Astrocyte (in vitro differentiated cells and primary cell): ENCODE results near the gene CASKIN1. TPM values are rescaled to one million over a fixed set of nuclear protein-coding genes. Genes with fewer than 3 reads are reported as not detected.

Experiments
- DNase-seq: peaks from one replicate; pipeline ENCODE4 v3.0.0-alpha.2; 2010; ENCODE audit warnings: low read depth
- FAIRE-seq: peaks from 2 replicates; lab custom pipeline; 2011; peaks lifted over from hg19 to GRCh38; lab: Jason Lieb, UNC
- H2AFZ ChIP-seq: 2 replicates; pipeline ENCODE4 v1.6.0; 2012; ENCODE audit warnings: low read depth, low read length, inconsistent platforms
- H3K27ac ChIP-seq: 2 replicates; pipeline ENCODE4 v1.5.1; 2011; ENCODE audit warnings: low read depth, low read length, inconsistent platforms
- H3K27me3 ChIP-seq: 2 replicates; pipeline ENCODE4 v1.6.0; 2011; ENCODE audit warnings: low read length, inconsistent platforms; ENCODE audit not compliant: insufficient read depth
- H3K36me3 ChIP-seq: 2 replicates; pipeline ENCODE4 v1.5.1; 2011; ENCODE audit warnings: low read length, inconsistent platforms; ENCODE audit not compliant: insufficient read depth
- H3K4me1 ChIP-seq: 2 replicates; pipeline ENCODE4 v1.5.1; 2011; ENCODE audit warnings: low read length, inconsistent platforms; ENCODE audit not compliant: insufficient read depth
- H3K4me2 ChIP-seq: 2 replicates; pipeline ENCODE4 v1.6.0; 2012; ENCODE audit warnings: low read length, inconsistent platforms
- H3K4me3 ChIP-seq: 2 replicates; pipeline ENCODE4 v1.5.1; 2011; ENCODE audit warnings: low read depth, mild to moderate bottlenecking, low read length, inconsistent platforms; ENCODE audit not compliant: insufficient read depth
- H3K79me2 ChIP-seq: 2 replicates; pipeline ENCODE4 v1.6.0; 2012; ENCODE audit warnings: mild to moderate bottlenecking, low read length, inconsistent platforms; ENCODE audit not compliant: insufficient read depth
- H3K9ac ChIP-seq: 2 replicates; pipeline ENCODE4 v1.6.0; 2012; ENCODE audit warnings: mild to moderate bottlenecking, low read length, inconsistent platforms
- H3K9me3 ChIP-seq: 2 replicates; pipeline ENCODE4 v1.5.1; 2012; ENCODE audit warnings: low read depth, mild to moderate bottlenecking, low read length, inconsistent platforms; ENCODE audit not compliant: insufficient read depth
- H4K20me1 ChIP-seq: 2 replicates; pipeline ENCODE4 v1.6.0; 2012; ENCODE audit warnings: low read length, inconsistent platforms; ENCODE audit not compliant: insufficient read depth
- H3K27ac Mint-ChIP-seq: one replicate; pipeline ENCODE4 v1.8.0; 2021; ENCODE audit warnings: mild to moderate bottlenecking, mixed read lengths; ENCODE audit not compliant: unreplicated experiment
- H3K27me3 Mint-ChIP-seq: one replicate; pipeline ENCODE4 v1.8.0; 2021; ENCODE audit warnings: low read depth, mixed read lengths; ENCODE audit not compliant: unreplicated experiment
- H3K36me3 Mint-ChIP-seq: one replicate; pipeline ENCODE4 v1.8.0; 2021; ENCODE audit warnings: low read depth, mixed read lengths; ENCODE audit not compliant: unreplicated experiment
- H3K4me1 Mint-ChIP-seq: one replicate; pipeline ENCODE4 v1.8.0; 2021; ENCODE audit warnings: low read depth, mixed read lengths; ENCODE audit not compliant: unreplicated experiment
- H3K4me3 Mint-ChIP-seq: one replicate; pipeline ENCODE4 v1.8.0; 2021; ENCODE audit warnings: mild to moderate bottlenecking, moderate library complexity, mixed read lengths; ENCODE audit not compliant: unreplicated experiment
- H3K9me3 Mint-ChIP-seq: one replicate; pipeline ENCODE4 v1.8.0; 2021; ENCODE audit warnings: mild to moderate bottlenecking, mixed read lengths; ENCODE audit not compliant: unreplicated experiment
- EZH2 ChIP-seq: IDR thresholded peaks from 2 replicates; pipeline ENCODE4 v1.6.1; 2012; ENCODE audit warnings: mild to moderate bottlenecking, low read length, inconsistent platforms; ENCODE audit not compliant: insufficient read depth
- total RNA-seq: library from RNA; stranded (reverse); gene quantifications from 2 replicates; pipeline ENCODE4 v1.2.1, GENCODE V29; 2021
- TF ChIP-seq, protein P1 (sequence below): IDR thresholded peaks from 2 replicates; pipeline ENCODE4 v1.5.1; 2011; ENCODE audit warnings: low read depth, mild to moderate bottlenecking, inconsistent platforms, low read length, moderate library complexity; ENCODE audit not compliant: insufficient read depth

CASKIN1 gene
- total RNA-seq, 1 donor from 2014 or later: 0.66 TPM

DNA sequence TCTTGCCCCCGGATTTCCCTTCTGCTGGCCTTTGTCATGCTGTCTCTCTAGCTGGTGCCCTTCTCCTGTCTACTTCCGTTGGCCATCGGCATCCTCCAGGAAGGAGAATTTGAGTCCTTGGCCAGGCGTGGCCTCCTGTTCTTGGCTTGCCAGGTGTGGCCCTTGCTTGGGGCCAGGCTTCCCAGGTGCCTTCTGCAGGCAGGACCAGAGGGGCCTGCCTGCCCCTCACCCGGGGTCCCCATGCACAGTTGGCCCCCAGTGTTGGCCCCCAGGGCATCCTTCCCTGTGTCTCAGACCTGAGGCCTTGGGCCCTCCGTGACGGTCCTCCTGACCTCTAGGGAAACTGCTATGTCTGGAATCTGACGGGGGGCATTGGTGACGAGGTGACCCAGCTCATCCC is 11.5 kb upstream of the CASKIN1 start:
- H3K4me1 Mint-ChIP-seq: peaks cover 10% of the 10 kb centered on the region
- H3K9me3 ChIP-seq: no peaks in the 10 kb centered on the region
- DNase-seq (no peak), FAIRE-seq (no peak)
- H3K27ac ChIP-seq: no peak overlapping the region
- H2AFZ ChIP-seq: no peak overlapping the region
- peaks cover 31% of the 10 kb centered on the region for H3K79me2 ChIP-seq
- no peak for TF ChIP-seq EZH2
- TF ChIP-seq, protein P1, sequence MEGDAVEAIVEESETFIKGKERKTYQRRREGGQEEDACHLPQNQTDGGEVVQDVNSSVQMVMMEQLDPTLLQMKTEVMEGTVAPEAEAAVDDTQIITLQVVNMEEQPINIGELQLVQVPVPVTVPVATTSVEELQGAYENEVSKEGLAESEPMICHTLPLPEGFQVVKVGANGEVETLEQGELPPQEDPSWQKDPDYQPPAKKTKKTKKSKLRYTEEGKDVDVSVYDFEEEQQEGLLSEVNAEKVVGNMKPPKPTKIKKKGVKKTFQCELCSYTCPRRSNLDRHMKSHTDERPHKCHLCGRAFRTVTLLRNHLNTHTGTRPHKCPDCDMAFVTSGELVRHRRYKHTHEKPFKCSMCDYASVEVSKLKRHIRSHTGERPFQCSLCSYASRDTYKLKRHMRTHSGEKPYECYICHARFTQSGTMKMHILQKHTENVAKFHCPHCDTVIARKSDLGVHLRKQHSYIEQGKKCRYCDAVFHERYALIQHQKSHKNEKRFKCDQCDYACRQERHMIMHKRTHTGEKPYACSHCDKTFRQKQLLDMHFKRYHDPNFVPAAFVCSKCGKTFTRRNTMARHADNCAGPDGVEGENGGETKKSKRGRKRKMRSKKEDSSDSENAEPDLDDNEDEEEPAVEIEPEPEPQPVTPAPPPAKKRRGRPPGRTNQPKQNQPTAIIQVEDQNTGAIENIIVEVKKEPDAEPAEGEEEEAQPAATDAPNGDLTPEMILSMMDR: no peak
- no peaks in the 10 kb centered on the region for H3K27me3 ChIP-seq
- H3K4me3 ChIP-seq: no peak overlapping the region
- peaks cover 19% of the 10 kb centered on the region for H3K4me1 ChIP-seq
- H3K4me3 Mint-ChIP-seq: peak overlapping the region; percentile 68
- H3K27ac Mint-ChIP-seq: peak overlapping the region; percentile 41
- H3K36me3 ChIP-seq: no peaks in the 10 kb centered on the region
- peaks cover 2% of the 10 kb centered on the region for H3K27me3 Mint-ChIP-seq
- H4K20me1 ChIP-seq: peaks cover 21% of the 10 kb centered on the region
- no peak overlapping the region for H3K4me2 ChIP-seq
- H3K36me3 Mint-ChIP-seq: peaks cover 4% of the 10 kb centered on the region
- H3K9me3 Mint-ChIP-seq: no peaks in the 10 kb centered on the region
- H3K9ac ChIP-seq: no peak overlapping the region

DNA sequence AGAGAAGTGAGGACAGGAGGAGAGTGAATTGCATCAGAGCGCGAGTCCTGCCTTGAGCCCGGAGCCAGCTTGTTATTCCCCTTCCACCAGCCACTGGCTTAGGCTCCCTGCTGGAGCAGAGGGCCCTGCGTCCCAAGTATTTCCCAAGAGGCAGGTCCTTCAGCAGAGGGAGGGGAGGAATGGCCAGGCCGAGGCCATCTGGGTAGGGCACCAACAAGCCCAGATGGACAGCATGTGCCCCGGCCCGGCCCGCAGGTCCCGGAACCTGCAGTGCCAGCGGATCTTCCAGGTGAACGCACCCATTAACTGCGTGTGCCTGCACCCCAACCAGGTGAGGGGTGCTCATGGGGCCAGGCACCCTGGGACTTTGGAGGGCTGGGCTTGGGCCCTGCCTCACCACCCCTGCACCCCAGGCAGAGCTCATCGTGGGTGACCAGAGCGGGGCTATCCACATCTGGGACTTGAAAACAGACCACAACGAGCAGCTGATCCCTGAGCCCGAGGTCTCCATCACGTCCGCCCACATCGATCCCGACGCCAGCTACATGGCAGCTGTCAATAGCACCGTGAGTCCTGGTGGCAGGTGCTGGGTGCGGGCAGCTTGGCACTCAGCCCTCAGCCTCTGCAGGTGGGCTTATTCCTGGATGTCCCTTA is 10.5 kb upstream of the CASKIN1 start:
- Histone ChIP-seq H3K4me1 (peaks cover 11% of the 10 kb centered on the region), H3K27ac (no peak overlapping the region), H3K4me2 (peak overlapping the region; percentile 100), H3K4me3 (no peak overlapping the region), H3K9ac (no peak overlapping the region), H2AFZ (no peak overlapping the region), H3K27me3 (no peaks in the 10 kb centered on the region), H3K36me3 (no peaks in the 10 kb centered on the region), H3K79me2 (peaks cover 22% of the 10 kb centered on the region), H3K9me3 (no peaks in the 10 kb centered on the region), H4K20me1 (peaks cover 11% of the 10 kb centered on the region)
- H3K4me3 Mint-ChIP-seq: peak overlapping the region; percentile 81
- DNase-seq: no peak
- H3K9me3 Mint-ChIP-seq: peaks cover 4% of the 10 kb centered on the region
- H3K36me3 Mint-ChIP-seq: peaks cover 4% of the 10 kb centered on the region
- no peak for FAIRE-seq
- H3K27me3 Mint-ChIP-seq: peaks cover 7% of the 10 kb centered on the region
- no peak for TF ChIP-seq EZH2
- TF ChIP-seq, protein P1: no peak
- H3K27ac Mint-ChIP-seq: no peak overlapping the region
- peaks cover 4% of the 10 kb centered on the region for H3K4me1 Mint-ChIP-seq

DNA sequence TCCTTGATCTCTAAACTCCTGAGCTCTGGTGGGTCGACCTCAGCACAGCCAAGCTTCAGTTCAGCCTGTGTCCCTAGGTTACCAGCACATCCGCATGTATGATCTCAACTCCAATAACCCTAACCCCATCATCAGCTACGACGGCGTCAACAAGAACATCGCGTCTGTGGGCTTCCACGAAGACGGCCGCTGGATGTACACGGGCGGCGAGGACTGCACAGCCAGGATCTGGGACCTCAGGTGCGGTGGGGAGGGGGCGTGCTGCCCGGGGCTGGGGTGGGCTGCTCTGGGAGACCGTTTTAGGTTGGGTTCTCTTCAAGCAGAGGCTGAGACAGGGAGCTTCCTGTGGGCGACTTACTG is 10.0 kb upstream of the CASKIN1 start:
- H3K4me3 ChIP-seq: peak overlapping the region; percentile 81
- H3K9me3 Mint-ChIP-seq: peaks cover 7% of the 10 kb centered on the region
- H3K4me1 ChIP-seq: peaks cover 11% of the 10 kb centered on the region
- no peaks in the 10 kb centered on the region for H3K36me3 ChIP-seq
- H3K27ac ChIP-seq: no peak overlapping the region
- FAIRE-seq: no peak
- H3K4me3 Mint-ChIP-seq: peak overlapping the region; percentile 81
- no peaks in the 10 kb centered on the region for H3K9me3 ChIP-seq
- TF ChIP-seq, protein P1: no peak
- no peak for TF ChIP-seq EZH2
- no peak overlapping the region for H2AFZ ChIP-seq
- peaks cover 4% of the 10 kb centered on the region for H3K36me3 Mint-ChIP-seq
- peaks cover 11% of the 10 kb centered on the region for H4K20me1 ChIP-seq
- H3K27me3 ChIP-seq: no peaks in the 10 kb centered on the region
- peaks cover 9% of the 10 kb centered on the region for H3K27me3 Mint-ChIP-seq
- no peak for DNase-seq
- H3K27ac Mint-ChIP-seq: peak overlapping the region; percentile 4
- H3K79me2 ChIP-seq: peaks cover 18% of the 10 kb centered on the region
- peak overlapping the region; percentile 100 for H3K4me2 ChIP-seq
- peak overlapping the region; percentile 96 for H3K9ac ChIP-seq
- H3K4me1 Mint-ChIP-seq: peaks cover 4% of the 10 kb centered on the region
